Measurements from ENCODE around the gene GRIP2.

DNA sequence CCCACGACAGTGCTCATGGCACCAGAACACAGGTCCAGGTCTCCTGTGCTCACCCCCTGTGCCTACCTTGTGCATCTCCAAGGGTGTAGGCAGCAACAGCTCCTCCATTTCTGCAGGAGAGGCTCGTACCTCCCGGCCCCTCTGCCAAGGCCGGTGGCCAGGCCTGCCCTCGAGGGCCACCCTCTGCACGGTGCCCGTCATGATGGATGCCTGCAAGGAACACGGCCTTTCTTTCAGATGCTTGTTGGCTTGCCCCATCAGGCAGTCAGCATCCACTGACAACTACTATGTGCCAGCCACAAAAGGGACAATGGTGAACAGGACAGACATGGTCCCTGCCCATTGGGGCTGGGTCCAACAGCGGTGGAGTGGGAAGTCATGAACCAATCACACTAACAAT is 43.8 kb downstream of the GRIP2 start:
- no peak for TF ChIP-seq GATA3 (IDR thresholded peaks at IDR 0.05; ENCODE audit: low read depth, low read length)
- no peak for TF ChIP-seq GATA2 (IDR thresholded peaks at IDR 0.05; ENCODE audit: low read depth, low read length)
